ENCODE measurements around the gene CES4A.

CES4A gene

GRCh38 chr16:67017810-67018488 lies 29.6 kb downstream of the CES4A start:
- in situ Hi-C loops (cut with HindIII; ENCODE audit: low sequenced_read_pairs), result no loop called here

GRCh38 chr16:67019171-67019570 lies 30.8 kb downstream of the CES4A start:
- in situ Hi-C loops (cut with HindIII; ENCODE audit: low sequenced_read_pairs), result no loop called here

- in situ Hi-C loops (cut with HindIII; ENCODE audit: low sequenced_read_pairs), result no loop called here
Measured at GRCh38 chr16:67021321-67021720, 32.9 kb downstream of the CES4A start.

GRCh38 chr16:67022531-67023214 lies 34.3 kb downstream of the CES4A start:
- in situ Hi-C loops (cut with HindIII; ENCODE audit: low sequenced_read_pairs), result no loop called here

DNA sequence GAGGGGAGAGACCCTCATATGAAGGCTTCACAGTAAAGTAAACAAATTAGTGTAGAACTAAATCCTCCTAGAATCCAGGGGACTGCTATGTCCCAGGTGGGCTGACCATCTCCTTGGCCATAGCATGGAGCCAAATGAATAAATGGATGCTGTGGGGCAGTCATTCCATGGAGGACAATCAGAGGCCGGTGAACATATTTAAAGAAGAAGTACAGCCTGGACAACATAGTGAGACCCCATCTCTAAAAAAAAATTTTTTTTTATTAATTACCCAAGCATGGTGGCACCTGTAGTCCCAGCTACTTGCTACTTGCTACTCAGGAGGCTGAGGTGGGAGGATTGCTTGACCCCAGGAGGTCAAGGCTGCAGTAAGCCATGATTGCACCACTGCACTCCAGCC lies 35.3 kb downstream of the CES4A start:
- in situ Hi-C loops (cut with HindIII; ENCODE audit: low sequenced_read_pairs), result no loop called here

DNA sequence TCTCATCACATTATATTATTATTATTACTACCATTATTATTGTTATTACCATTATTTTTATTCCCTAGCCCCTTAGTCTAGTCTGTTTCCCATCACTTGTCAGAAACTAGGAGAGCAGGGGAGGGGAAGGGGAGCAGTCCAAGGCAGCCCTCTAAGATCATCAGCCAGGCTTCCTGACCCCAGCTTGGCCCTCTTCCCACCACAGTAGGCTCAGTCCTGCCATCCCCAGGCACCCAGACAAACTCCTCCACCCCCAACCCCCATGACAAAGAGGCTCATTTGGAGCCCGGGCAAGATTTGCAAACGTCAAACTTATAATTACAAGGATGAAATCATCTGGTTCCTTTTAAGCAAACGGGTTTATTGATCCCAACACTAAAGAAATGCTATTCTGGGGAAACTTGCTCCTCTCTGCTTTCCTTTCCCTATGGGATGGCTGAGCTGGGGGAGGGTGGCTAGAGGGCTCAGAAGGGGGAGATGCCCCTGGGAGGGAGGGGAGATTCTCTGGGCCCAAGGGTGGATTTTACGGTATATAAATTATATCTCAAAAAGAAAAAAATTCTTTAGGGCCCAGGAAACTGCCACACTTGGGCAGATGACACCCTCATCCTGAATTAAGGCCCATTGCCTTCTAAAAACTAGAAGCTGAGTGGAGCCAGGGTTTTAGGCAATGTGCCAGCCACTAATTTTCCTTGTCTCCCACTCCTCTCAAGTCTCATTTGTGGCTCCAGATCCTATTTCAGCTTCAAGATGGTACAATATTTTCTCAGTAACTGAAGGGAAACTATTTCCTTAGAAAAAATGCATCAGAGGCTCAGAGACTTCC lies 36.2 kb downstream of the CES4A start:
- in situ Hi-C loops (cut with HindIII; ENCODE audit: low sequenced_read_pairs), result no loop called here

- in situ Hi-C loops (cut with HindIII; ENCODE audit: low sequenced_read_pairs), result no loop called here
Measured at GRCh38 chr16:67025210-67025550, 36.8 kb downstream of the CES4A start.

DNA sequence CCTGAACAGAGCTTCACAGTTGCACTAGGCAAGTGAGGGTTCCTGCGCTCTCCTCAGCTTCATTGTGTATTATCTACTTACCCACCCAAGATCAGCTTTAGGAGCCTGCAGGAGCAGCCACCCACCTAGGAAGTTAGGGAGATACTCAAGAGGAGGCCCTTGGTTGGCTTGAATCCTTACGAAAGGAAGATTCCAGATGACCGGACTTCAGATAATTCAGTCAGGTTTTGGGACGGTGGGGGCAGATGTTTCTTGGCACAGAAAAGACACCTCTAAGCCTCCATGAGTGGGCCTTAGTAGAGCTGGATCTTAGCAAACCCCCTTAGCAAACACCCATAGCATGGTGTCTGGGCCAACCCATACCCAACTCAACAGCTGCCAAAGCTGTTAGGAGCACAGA lies 38.2 kb downstream of the CES4A start:
- in situ Hi-C loops (cut with HindIII; ENCODE audit: low sequenced_read_pairs), result no loop called here

GRCh38 chr16:67027046-67027445 lies 38.7 kb downstream of the CES4A start:
- in situ Hi-C loops (cut with HindIII; ENCODE audit: low sequenced_read_pairs), result no loop called here

DNA sequence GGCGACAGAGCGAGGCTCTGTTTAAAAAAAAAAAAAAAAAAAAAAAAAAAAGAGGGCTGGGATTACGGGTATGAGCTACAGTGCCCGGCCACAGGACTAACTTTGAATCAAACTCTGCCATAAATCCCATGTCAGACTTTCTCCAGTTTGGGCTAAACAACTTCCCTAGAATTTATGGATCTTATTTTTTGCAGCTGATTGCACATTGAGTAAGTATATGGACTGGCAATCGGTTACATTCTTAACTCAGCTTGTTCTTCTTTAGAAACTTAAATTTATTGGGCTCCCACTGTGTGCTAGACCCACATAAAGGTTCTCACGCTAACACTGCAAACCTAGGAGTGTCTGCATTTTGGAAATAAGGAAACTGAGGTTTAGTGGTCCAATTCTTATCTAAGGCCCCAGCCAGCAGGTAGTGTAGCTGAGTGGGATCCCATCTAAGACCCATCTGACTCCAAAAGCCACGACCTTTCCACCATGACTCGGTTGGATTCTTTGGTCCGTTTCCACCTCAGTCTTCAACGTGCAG lies 39.8 kb downstream of the CES4A start:
- in situ Hi-C loops (cut with HindIII; ENCODE audit: low sequenced_read_pairs), result no loop called here

GRCh38 chr16:67028696-67029253 lies 40.4 kb downstream of the CES4A start, which contains the start of gene CBFB:
Gene CBFB (plus strand): TSS chr16:67029149. CDS start chr16:67029408, 259 bp downstream.
- in situ Hi-C loops (cut with HindIII; ENCODE audit: low sequenced_read_pairs), result no loop called here

DNA sequence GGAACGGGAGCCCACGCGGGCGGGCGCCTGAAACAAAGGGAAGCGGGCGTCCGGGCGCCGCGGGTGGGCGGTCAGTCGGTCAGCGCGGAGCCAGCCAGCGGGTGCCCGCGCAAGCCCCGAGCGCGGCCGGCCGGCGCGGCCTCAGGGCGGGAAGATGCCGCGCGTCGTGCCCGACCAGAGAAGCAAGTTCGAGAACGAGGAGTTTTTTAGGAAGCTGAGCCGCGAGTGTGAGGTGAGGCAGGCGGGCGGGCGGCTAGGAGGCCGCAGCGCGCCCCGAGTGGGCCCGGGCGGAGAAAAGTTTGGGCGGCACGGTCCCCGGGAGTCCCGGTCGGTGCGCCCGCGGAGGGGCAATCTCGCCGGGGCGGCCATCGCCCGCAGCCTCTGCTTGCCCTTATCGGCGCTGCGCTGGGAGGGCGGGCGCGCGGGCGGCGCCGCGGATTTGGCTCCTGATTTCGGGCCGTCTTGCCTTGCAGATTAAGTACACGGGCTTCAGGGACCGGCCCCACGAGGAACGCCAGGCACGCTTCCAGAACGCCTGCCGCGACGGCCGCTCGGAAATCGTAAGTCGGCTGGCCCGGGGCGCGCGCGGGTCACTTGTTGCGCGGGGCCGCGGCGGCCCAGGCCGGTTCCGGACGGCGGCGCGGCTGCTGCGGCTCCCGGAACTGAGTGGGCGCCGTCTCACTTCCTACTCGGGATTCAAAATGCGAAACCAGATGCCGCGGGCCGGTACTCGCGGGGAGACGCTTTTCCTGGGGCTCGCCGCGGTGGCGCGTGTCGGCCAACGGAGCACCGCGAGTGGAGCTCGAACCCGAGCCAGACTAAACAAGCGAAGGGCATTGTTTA lies 41.1 kb downstream of the CES4A start:
- in situ Hi-C loops (cut with HindIII; ENCODE audit: low sequenced_read_pairs), result loop anchor here (5.0 kb wide), 1 partner anchor 103 kb away; no protein-coding TSS in a partner anchor

GRCh38 chr16:67030221-67030962 lies 42.0 kb downstream of the CES4A start:
- in situ Hi-C loops (cut with HindIII; ENCODE audit: low sequenced_read_pairs), result loop anchor here (5.0 kb wide), 1 partner anchor 102 kb away; no protein-coding TSS in a partner anchor

DNA sequence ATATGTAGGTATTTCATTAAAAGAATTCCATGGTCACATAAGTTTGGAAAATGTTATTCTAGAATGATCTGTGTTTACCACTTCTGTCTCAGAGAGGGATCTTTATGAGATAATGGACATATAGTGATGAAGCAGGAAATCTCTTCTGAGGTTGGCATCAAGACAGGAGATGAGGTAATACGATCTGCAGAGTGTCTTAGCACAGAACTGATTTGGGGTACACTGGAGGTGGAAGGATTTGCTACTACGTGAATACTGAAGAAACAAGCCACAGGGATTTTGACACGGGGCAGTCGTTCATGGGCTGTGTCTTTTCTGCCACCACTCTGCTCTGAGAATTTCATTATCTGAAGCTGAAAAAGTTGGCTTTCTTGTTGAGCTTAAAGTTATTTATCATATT lies 46.1 kb downstream of the CES4A start:
- in situ Hi-C loops (cut with HindIII; ENCODE audit: low sequenced_read_pairs), result loop anchor here (5.0 kb wide), 1 partner anchor 98 kb away; no protein-coding TSS in a partner anchor

GRCh38 chr16:67035364-67035763 lies 47.0 kb downstream of the CES4A start:
- in situ Hi-C loops (cut with HindIII; ENCODE audit: low sequenced_read_pairs), result no loop called here

DNA sequence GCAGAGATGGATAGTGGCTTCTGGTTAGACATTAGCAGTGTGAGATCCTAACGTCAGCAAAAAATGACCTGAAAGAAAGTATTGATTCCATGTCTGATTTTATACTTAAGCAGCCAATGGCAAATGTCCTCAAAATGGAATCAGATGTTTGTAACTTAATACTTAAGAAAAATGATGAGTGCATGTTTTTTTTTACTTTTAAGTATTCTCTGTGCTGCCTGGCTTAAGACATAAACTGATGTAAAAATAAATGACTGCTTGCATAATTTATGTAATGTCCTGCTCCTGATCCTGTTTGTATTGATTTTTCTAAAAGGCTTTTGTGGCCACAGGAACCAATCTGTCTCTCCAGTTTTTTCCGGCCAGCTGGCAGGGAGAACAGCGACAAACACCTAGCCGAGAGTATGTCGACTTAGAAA lies 47.9 kb downstream of the CES4A start:
- in situ Hi-C loops (cut with HindIII; ENCODE audit: low sequenced_read_pairs), result no loop called here

DNA sequence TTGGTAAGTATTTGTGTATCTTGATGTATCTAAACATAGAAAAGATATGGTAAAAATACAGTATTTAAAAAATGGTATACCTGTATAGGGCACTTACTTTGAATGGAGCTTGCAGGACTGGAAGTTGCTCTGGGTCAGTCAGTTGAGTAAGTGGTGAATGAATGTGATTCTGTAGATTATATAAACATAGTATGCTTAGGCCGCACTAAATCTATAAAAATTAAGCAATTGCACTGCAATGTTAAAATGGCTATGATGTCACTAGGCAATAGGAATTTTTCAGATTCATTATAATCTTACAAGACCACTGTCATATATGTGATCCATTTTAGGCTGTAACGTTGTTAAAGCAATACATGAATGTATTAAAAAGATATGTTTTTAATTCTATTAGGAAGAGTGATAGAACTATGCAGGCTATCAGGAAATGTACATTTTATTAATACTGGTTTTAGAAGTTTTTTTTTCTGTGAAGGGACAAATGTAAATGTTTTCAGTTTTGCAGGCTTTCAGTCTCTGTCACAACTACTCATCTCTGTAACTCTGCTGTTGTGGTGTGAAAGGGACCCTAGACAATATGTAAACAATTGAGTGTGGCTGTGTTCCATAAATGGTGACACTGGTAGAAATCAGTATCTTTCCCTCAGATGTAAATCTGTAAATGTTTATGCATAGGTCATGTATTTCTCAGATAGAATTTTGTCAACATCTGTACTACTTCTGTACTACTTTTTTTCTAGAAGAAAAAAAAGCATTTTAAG lies 51.1 kb downstream of the CES4A start:
- in situ Hi-C loops (cut with HindIII; ENCODE audit: low sequenced_read_pairs), result loop anchor here (5.0 kb wide), 3 partner anchors 48 to 102 kb away; partner anchors contain the start of gene CES2

DNA sequence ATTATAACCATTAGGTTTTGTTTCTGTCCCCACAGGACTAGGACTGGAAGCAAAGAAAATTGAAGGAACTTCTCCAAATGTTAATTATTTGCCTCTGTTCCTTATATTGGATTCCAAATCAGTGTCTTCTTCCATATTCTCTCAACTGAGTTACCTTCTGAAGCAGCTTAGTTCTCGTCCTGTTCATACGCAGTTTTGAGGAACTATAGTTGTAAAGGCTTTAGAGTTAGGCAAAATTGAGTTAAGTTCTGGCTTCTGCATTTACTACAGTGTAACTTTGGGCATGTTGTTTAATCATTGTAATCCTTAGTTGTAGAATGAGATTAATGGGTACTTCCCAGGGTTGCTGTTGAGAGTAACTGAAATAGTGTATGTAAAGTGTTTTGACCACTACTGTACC lies 51.8 kb downstream of the CES4A start:
- in situ Hi-C loops (cut with HindIII; ENCODE audit: low sequenced_read_pairs), result loop anchor here (5.0 kb wide), 3 partner anchors 47 to 103 kb away; partner anchors contain the start of gene CES2
